ACC112 (cell line): Measurements from ENCODE around the gene ABCG1.

Experiments used
- H2AFZ ChIP-seq: fragments of 200-600 bp; sonication (generic); one replicate; pipeline ENCODE4 v1.6.0; 2017; ENCODE audit warnings: antibody characterized with exemption, low read length; ENCODE audit not compliant: unreplicated experiment
- H3K27ac ChIP-seq: fragments of 200-600 bp; sonication (generic); 2 replicates; pipeline ENCODE4 v1.5.1; 2014; ENCODE audit warnings: low read depth, mild to moderate bottlenecking, antibody characterized with exemption, low read length, moderate library complexity
- H3K27me3 ChIP-seq: fragments of 200-600 bp; sonication (generic); 2 replicates; pipeline ENCODE4 v1.6.1; 2014; ENCODE audit warnings: mild to moderate bottlenecking, antibody characterized with exemption, low read length, moderate library complexity, mixed read lengths; ENCODE audit not compliant: insufficient read depth
- H3K36me3 ChIP-seq: fragments of 200-600 bp; sonication (generic); 2 replicates; pipeline ENCODE4 v1.6.1; 2016; ENCODE audit warnings: mild to moderate bottlenecking, antibody characterized with exemption, low read length, moderate library complexity, mixed read lengths; ENCODE audit not compliant: insufficient read depth
- H3K4me1 ChIP-seq: fragments of 200-600 bp; sonication (generic); one replicate; pipeline ENCODE4 v1.6.1; 2016; ENCODE audit warnings: low read length, mixed read lengths; ENCODE audit not compliant: insufficient read depth, unreplicated experiment, control insufficient read depth
- H3K4me3 ChIP-seq: fragments of 200-600 bp; sonication (generic); 2 replicates; pipeline ENCODE4 v1.5.1; 2014; ENCODE audit warnings: mild to moderate bottlenecking, low read depth, low read length
- H3K79me2 ChIP-seq: fragments of 200-600 bp; sonication (generic); one replicate; pipeline ENCODE4 v1.6.0; 2016; ENCODE audit warnings: low read length; ENCODE audit not compliant: control insufficient read depth, unreplicated experiment, insufficient read depth

The ABCG1 gene

DNA sequence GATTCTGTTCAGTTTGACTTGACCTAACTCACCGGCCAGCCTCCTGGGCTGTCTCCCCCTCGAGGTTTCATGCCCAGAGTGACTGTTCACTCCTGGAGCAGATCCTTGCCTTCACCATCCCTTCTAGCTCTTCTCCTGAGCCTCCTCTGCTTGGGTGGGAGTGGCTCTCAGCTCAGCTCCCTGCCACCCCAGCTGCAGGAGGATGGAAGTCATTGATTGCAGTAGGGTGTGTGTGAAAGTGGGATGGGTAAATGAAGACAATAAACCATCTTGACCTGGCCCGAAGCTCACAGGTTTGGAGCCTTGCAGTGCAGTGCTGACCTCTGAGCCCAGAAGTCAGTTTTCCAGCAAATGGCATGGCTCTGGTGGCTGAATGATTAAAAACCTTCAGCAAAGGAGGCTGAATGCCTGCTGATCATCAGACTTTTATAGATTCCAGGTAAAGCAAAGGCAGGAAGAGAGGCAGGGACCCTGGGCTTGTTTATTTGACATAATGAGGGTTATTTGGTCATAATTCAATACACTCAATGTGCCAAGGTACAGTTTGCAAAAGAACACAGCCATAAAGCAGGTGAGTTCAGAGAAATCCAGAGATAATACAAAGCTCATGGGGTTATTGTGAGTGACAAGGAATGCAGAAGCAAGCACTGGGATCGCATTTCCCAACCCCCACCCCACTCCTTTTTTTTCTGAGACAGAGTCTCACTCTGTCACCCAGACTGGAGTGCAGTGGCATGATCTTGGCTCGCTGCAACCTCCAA is 113.8 kb downstream of the ABCG1 start:
- H3K79me2 ChIP-seq = no peaks in the 10 kb centered on the region
- H3K4me1 ChIP-seq = no peaks in the 10 kb centered on the region
- H3K4me3 ChIP-seq = no peak overlapping the region
- no peak overlapping the region for H2AFZ ChIP-seq
- no peak overlapping the region for H3K27ac ChIP-seq
- no peaks in the 10 kb centered on the region for H3K36me3 ChIP-seq
- peaks cover 95% of the 10 kb centered on the region for H3K27me3 ChIP-seq

DNA sequence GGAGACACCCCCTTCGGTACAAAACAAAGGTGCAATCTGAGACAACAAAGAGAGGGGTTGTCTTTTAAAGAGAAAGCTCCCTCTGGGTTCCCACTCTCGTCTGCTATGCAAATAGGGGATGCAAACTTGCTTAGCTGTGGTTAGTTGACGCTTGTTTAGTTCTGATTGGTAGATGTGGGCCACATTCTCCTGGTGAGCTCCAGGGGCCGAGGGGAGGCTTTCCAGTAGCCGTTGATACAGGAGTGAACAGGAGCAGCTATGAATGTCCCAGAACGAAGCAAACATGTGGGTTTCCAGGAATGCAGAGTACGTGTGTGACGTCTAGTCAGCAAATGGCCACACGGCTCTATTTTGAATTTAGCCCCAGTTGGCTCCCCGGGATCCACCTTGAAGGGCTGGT is 117.1 kb downstream of the ABCG1 start:
- no peaks in the 10 kb centered on the region for H3K4me1 ChIP-seq
- no peak overlapping the region for H3K27ac ChIP-seq
- no peak overlapping the region for H2AFZ ChIP-seq
- no peaks in the 10 kb centered on the region for H3K79me2 ChIP-seq
- H3K36me3 ChIP-seq = no peaks in the 10 kb centered on the region
- peaks cover 73% of the 10 kb centered on the region for H3K27me3 ChIP-seq
- no peak overlapping the region for H3K4me3 ChIP-seq

DNA sequence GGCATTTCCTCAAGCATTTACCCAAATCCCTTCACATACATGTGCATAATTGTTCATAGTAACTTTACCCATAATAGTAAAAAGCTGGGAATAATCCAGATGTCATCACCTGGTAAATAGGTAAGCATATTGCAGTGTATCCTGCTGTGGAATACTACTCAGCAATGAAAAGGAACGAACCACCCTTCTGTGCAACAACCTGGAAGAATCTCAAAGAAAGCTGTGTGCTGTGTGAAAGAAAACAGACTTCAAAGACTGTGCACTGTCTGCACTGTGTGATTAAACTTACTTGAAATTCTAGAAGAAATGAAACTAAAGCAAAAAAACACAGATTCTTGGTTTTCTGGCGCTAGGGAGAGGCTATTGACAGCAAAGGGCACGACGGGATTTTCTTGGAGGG is 118.3 kb downstream of the ABCG1 start:
- H3K27me3 ChIP-seq = peaks cover 61% of the 10 kb centered on the region
- no peak overlapping the region for H2AFZ ChIP-seq
- H3K27ac ChIP-seq = no peak overlapping the region
- H3K4me3 ChIP-seq = no peak overlapping the region
- H3K36me3 ChIP-seq = no peaks in the 10 kb centered on the region
- H3K79me2 ChIP-seq = no peaks in the 10 kb centered on the region
- H3K4me1 ChIP-seq = no peaks in the 10 kb centered on the region

DNA sequence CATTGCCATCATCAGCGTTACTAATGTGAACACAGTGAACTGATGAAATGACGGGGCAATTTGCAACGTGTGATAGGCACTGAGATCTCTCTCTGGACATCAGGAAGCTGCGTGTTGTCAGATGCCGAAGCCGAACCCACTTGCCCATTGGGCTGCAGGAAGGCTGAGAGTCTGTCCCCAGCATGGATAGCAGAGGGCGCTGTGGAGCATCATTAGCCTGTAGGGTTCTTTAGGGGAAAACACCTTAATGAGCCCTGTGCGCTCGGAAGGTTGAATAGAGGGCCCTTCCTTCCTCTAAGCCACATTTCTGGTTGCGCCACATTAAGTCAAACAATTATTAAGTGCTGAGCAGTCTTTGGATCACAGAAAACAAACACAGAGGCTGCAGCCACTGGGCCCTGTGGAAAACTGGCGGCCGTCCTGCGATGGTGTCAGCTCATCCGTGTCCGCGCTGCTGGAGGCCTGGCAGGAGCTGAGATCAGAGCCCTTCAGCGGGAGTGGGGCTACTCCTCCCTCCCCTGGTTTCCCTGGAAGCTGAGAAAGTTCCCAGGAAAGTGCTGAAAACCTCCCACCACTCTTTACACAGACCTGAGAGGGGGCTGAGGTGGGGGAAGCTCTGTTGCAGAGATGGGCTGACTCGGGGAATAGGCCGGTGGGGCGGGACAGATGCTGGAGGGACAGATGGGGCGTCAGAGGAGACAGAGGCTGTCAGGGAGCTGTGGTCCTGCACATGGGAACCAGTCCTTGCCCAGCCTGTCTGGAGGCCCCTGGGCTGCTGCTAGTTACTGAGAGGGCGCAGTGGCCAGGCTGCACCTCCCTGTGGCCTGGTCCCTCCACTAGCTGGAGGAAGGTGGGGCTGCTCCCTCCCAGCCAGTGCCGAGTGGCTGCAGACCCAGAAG is 119.1 kb downstream of the ABCG1 start:
- Histone ChIP-seq H3K36me3 (no peaks in the 10 kb centered on the region), H3K27me3 (peaks cover 55% of the 10 kb centered on the region), H3K4me3 (no peak overlapping the region), H3K4me1 (no peaks in the 10 kb centered on the region), H2AFZ (no peak overlapping the region), H3K79me2 (no peaks in the 10 kb centered on the region), H3K27ac (no peak overlapping the region)

DNA sequence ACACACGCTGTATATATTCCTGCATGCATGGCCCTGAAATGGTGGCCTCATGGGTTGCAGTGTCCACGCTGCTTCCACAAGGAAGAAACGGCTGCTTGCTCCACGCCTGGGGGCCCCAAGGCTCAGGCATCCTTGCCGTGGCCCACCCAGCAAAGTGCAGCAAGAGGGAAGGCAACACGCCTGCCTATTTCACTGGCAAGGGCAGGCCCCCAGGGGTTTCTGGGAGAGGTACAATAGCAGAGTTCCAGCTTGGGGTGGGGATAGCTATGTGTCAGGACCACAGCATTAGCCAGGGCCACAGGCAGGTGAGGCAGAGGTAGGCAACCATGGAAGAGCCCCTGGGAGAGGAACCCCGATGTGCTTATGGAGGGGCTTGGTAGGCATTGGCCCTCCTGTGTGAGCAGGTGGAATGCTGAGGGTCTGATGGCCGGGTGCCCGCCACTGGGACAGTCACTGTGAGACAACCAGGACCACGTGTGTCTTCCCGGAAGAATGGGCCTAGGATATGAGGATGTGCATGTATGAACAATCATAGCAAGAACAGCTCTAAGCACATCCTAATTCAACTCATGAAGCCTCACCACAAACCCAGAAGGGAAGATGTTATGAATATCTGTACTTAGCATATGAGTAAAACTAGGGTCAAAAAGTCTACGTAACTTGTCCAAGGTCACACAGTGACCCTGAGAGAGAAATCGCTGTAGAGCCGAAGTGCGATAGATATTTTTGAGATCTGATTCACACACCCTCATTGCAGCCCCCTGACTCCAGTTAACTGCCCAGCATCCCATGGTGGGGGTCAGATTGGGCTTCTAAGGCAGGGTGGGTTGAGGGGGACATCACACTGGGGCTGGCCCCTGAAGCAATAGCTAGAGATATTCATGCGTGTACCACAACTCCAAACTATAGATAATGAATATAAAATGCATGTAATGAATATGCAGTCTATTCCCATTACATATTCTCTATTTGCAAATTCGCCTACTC is 120.1 kb downstream of the ABCG1 start:
- H3K27me3 ChIP-seq = peaks cover 52% of the 10 kb centered on the region
- no peak overlapping the region for H2AFZ ChIP-seq
- H3K4me1 ChIP-seq = no peaks in the 10 kb centered on the region
- H3K36me3 ChIP-seq = no peaks in the 10 kb centered on the region
- H3K27ac ChIP-seq = no peak overlapping the region
- H3K79me2 ChIP-seq = no peaks in the 10 kb centered on the region
- H3K4me3 ChIP-seq = no peak overlapping the region

DNA sequence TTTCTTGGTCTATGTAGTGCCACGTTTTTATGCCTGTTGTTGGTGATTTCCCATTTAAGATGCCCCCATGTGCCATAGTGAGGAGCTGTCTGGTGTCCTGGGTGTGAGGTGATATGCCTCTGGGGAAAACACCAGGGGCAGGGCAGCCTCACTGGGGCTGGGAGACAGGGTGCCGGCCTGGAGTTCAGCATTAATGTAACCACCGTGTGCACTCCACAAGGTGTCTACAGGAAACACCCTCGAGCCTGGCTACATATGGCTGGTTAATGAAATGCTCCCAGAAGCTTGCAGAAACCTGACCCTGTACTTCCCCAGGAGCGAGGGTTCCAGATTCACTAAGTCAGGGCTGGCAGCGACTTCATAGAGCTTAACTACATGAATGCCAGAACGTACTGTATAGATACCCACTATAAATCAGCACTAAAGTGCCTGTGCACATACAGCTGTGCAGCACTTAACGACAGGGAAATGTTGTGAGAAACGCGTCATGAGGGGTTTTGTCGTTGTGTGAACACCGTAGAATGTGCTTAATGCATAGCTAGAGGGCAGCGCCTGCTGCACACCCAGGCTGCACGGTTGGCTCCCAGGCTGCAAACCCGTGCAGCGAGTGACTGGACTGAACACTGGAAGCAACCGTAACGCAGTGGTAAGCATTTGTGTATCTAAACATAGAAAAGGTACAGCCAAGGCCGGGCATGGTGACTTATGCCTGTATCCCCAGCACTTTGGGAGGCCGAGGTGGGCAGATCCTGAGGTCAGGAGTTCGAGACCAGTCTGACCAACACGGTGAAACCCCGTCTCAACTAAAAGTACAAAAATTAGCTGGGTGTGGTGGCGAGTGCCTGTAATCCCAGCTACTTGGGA is 121.5 kb downstream of the ABCG1 start:
- no peaks in the 10 kb centered on the region for H3K79me2 ChIP-seq
- H3K4me3 ChIP-seq = no peak overlapping the region
- H3K4me1 ChIP-seq = no peaks in the 10 kb centered on the region
- no peak overlapping the region for H3K27ac ChIP-seq
- H3K36me3 ChIP-seq = no peaks in the 10 kb centered on the region
- H3K27me3 ChIP-seq = peaks cover 45% of the 10 kb centered on the region
- H2AFZ ChIP-seq = no peak overlapping the region

DNA sequence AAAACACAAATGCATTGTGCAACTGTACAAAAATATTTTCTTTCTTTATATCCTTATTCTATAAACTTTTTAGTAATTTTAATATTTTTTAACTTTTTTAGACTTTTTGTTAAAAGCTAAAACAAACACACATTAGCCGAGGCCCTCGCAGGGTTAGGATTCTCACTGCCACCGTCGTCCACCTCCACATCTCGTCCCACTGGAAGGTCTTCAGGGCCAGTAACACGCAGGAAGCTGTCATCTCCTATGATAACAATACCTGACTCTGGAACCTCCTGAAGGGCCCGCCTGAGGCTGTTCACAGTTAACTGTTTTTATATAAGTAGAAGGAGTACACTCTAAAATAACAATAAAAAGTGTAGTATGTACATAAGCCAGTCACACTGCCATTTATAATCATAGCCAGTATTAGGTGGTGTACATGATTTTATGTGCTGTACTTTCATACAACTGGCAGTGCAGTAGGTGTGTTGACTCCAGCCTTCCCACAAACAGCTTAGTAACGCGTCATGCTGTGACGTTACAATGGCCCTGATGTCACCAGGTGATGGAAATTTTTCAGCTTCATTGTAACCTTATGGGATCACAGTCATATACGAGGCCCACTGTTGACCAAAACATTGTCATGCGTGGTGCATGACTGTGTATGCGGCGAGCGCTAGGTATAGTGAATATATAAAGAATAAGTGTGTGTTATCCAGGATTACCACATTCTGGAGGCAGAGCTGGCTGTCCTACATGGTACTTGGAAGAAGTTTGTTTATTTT is 123.0 kb downstream of the ABCG1 start:
- Histone ChIP-seq H3K36me3 (no peaks in the 10 kb centered on the region), H2AFZ (no peak overlapping the region), H3K4me3 (no peak overlapping the region), H3K27ac (no peak overlapping the region), H3K79me2 (no peaks in the 10 kb centered on the region), H3K4me1 (no peaks in the 10 kb centered on the region), H3K27me3 (peaks cover 35% of the 10 kb centered on the region)

DNA sequence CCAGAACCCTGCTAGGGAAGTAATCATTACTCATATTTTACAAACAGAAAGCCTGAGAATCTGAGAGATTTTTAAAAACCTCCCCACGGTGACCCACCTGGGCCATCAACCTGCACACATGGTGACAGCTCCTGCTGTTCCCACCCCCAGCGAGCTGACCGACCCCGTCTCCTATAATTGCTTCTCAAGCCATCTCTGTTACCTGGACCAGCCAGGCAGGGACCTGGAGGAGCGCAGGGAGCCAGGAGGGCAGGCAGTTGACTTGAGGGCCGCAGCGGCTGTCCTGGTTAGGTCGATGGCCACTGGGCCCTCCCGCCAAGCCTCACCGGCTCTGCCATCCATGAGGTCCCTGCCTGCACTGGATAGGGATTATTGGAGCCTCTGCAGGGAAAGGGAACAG is 124.2 kb downstream of the ABCG1 start:
- no peaks in the 10 kb centered on the region for H3K79me2 ChIP-seq

DNA sequence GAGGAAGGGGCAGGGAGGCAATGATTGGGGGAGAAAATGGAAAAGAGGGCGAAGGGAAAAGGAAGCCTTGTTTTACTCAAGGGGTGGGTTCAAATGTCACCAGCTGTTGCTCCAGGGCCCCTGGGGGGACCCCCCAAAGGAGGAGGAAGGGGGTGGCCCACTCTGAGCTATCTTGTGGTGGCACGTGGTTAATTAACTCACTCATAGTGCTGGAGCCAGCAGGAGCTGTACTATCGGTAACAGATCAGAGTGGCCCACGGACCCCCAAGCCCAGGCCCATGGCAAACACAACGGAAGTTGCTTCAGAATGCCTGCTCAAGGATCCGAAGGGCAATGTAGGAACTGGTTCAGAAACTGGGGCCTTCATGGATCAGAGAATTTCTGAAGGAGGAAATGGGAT is 124.6 kb downstream of the ABCG1 start:
- no peak overlapping the region for H3K4me3 ChIP-seq
- H3K36me3 ChIP-seq = no peaks in the 10 kb centered on the region
- H2AFZ ChIP-seq = no peak overlapping the region
- peaks cover 20% of the 10 kb centered on the region for H3K27me3 ChIP-seq
- no peak overlapping the region for H3K27ac ChIP-seq
- no peaks in the 10 kb centered on the region for H3K79me2 ChIP-seq
- no peaks in the 10 kb centered on the region for H3K4me1 ChIP-seq

More for the DNA sequence above, 124.2 kb downstream of the ABCG1 start:
- Histone ChIP-seq H3K27ac (no peak overlapping the region), H3K27me3 (peaks cover 24% of the 10 kb centered on the region), H2AFZ (no peak overlapping the region), H3K36me3 (no peaks in the 10 kb centered on the region), H3K4me1 (no peaks in the 10 kb centered on the region), H3K4me3 (no peak overlapping the region)
